DMS 273 treated with DMSO at 0.1 percent for 48 hours (cell line): ENCODE measurements around the gene CFAP141.
A peak's percentile ranks its signal among the peaks of the same experiment; 100 is the strongest.
"Not testable (repeated sequence)": the region's sequence is repeated elsewhere in the genome, so short reads cannot be mapped to it uniquely, and the experiment has no call there.

ENCODE experiments used
- DNase-seq: peaks from one replicate; lab custom pipeline; 2025; lab: John Stamatoyannopoulos, UW

CFAP141 gene

GRCh38 chr1:154208677-154209388 lies 2.7 kb upstream of the CFAP141 start:
- DNase-seq, result no peak

GRCh38 chr1:154207262-154207661 lies 1.1 kb upstream of the CFAP141 start:
- no peak for DNase-seq

- DNase-seq, result not testable (repeated sequence)
Observed at GRCh38 chr1:154205778-154206177, 355 bp downstream of the CFAP141 start.

GRCh38 chr1:154199563-154199879 lies 6.6 kb downstream of the CFAP141 start:
- no peak for DNase-seq

- DNase-seq, result peak; percentile 38
Observed at GRCh38 chr1:154198756-154199562, 7.2 kb downstream of the CFAP141 start.

- no peak for DNase-seq
Observed at GRCh38 chr1:154193821-154194220, 12.3 kb downstream of the CFAP141 start.

- DNase-seq, result no peak
Observed at GRCh38 chr1:154192476-154192875, 13.7 kb downstream of the CFAP141 start.

- DNase-seq, result no peak
Observed at GRCh38 chr1:154191990-154192461, 14.1 kb downstream of the CFAP141 start, which contains the start of gene TPM3. Gene TPM3, minus strand, starts transcription at chr1:154192100. Its CDS starts 82 bp downstream, at chr1:154192018.

- no peak for DNase-seq
Observed at GRCh38 chr1:154190550-154190949, 15.6 kb downstream of the CFAP141 start.

- DNase-seq, result no peak
Observed at GRCh38 chr1:154186852-154187501, 19.2 kb downstream of the CFAP141 start.

- no peak for DNase-seq
Observed at GRCh38 chr1:154186177-154186576, 20.0 kb downstream of the CFAP141 start.

- DNase-seq, result peak; percentile 95
Observed at GRCh38 chr1:154183046-154183915, 22.9 kb downstream of the CFAP141 start.

GRCh38 chr1:154182344-154183045 lies 23.6 kb downstream of the CFAP141 start:
- no peak for DNase-seq

- DNase-seq, result no peak
Observed at GRCh38 chr1:154181944-154182343, 24.2 kb downstream of the CFAP141 start.

- no peak for DNase-seq
Observed at GRCh38 chr1:154179946-154180687, 26.0 kb downstream of the CFAP141 start.

GRCh38 chr1:154178911-154179811 lies 27.0 kb downstream of the CFAP141 start:
- peak; percentile 12 for DNase-seq

- no peak for DNase-seq
Observed at GRCh38 chr1:154178013-154178412, 28.1 kb downstream of the CFAP141 start.

GRCh38 chr1:154176337-154176736 lies 29.8 kb downstream of the CFAP141 start:
- DNase-seq, result no peak

GRCh38 chr1:154174654-154175053 lies 31.5 kb downstream of the CFAP141 start:
- DNase-seq, result no peak
